PC-9 (cell line): Measurements from ENCODE around the gene NFASC.

Experiments
- CTCF ChIP-seq: fragments of 200-600 bp; sonication (generic); conservative IDR thresholded peaks from 2 replicates; pipeline ENCODE4 v1.6.1; 2017; ENCODE audit warnings: mixed run types, antibody characterized with exemption, mild to moderate bottlenecking, moderate library complexity
- EZH2 ChIP-seq: fragments of 200-600 bp; sonication (generic); IDR thresholded peaks from 2 replicates; pipeline ENCODE4 v1.8.0; 2017; ENCODE audit warnings: antibody characterized with exemption, low read depth

- TF ChIP-seq CTCF (no peak), EZH2 (no peak)
These were observed 117.0 kb downstream of the NFASC start for GRCh38 chr1:204987689-204988088.
